Measurements from ENCODE around the gene TLE2.

DNA sequence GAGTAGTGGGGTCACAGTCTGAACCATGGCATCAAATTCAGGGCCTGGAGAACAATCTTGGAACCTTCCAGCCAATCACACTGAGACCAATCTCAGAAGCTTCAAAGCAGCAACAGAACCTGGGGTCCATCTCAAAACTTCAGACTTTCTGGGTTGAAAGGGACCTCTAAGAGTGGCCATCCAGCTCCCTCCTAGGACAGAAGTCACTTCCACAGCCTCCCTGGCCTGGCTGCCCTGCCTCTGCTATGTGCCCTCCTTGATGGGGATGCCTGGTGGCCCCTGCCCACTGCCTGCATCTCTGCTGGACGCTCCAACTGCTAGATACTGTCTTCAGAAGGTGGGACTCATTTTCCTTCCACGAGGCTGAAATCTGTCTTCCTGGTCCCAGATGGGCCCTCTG is 1.8 kb downstream of the TLE2 start:
- TF ChIP-seq POLR2AphosphoS5 (IDR thresholded peaks at IDR 0.05; ENCODE audit: insufficient read depth, low read depth, low read length) (no peak), POLR2A (IDR thresholded peaks at IDR 0.05; ENCODE audit: low read depth, low read length) (no peak)
- TF ChIP-seq, protein P1, sequence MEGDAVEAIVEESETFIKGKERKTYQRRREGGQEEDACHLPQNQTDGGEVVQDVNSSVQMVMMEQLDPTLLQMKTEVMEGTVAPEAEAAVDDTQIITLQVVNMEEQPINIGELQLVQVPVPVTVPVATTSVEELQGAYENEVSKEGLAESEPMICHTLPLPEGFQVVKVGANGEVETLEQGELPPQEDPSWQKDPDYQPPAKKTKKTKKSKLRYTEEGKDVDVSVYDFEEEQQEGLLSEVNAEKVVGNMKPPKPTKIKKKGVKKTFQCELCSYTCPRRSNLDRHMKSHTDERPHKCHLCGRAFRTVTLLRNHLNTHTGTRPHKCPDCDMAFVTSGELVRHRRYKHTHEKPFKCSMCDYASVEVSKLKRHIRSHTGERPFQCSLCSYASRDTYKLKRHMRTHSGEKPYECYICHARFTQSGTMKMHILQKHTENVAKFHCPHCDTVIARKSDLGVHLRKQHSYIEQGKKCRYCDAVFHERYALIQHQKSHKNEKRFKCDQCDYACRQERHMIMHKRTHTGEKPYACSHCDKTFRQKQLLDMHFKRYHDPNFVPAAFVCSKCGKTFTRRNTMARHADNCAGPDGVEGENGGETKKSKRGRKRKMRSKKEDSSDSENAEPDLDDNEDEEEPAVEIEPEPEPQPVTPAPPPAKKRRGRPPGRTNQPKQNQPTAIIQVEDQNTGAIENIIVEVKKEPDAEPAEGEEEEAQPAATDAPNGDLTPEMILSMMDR (IDR thresholded peaks at IDR 0.05; ENCODE audit: extremely low read depth in 1 of 2, insufficient read depth in 1 of 2, low read depth in 1 of 2, low read length in 2 of 2), result no peak

All from endothelial cell of umbilical vein (primary cell).